Stimulated activated CD4-positive, alpha-beta T cell treated with anti-CD3 and anti-CD28 coated beads, TNF-alpha, amount 100 ng/mL, for 4 hours (primary cell): ENCODE data around the gene BBS5.

ENCODE experiments used
- DNase-seq, 3 experiments: peaks; one replicate each; pipeline ENCODE4 v3.0.0-alpha.2; 2020; ENCODE audit warnings: low read depth in 3 of 3

Gene BBS5

DNA sequence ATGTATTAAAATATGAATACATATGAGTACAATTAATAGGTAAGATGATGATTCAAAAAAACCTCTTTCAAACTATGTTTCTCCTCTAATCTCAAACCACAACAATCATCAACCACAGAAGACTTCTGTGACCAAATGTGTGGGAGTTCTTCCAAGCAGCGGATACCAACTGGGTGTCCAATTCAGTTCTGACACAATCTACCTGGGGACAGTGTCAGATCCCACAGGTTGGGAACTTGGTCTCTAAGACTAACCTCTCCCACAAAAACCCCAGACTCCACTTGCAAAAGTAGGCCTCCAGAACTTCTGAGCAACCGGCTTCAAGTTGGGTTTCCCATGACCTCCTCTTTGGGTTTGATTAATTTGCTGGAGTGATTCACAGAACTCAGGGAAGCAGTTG lies 67.5 kb downstream of the BBS5 start:
- DNase-seq, result no peak
